Measurements from ENCODE around the gene C5orf63.
"Not testable (repeated sequence)": the region's sequence is repeated elsewhere in the genome, so short reads cannot be mapped to it uniquely, and the experiment has no call there.

The C5orf63 gene

DNA sequence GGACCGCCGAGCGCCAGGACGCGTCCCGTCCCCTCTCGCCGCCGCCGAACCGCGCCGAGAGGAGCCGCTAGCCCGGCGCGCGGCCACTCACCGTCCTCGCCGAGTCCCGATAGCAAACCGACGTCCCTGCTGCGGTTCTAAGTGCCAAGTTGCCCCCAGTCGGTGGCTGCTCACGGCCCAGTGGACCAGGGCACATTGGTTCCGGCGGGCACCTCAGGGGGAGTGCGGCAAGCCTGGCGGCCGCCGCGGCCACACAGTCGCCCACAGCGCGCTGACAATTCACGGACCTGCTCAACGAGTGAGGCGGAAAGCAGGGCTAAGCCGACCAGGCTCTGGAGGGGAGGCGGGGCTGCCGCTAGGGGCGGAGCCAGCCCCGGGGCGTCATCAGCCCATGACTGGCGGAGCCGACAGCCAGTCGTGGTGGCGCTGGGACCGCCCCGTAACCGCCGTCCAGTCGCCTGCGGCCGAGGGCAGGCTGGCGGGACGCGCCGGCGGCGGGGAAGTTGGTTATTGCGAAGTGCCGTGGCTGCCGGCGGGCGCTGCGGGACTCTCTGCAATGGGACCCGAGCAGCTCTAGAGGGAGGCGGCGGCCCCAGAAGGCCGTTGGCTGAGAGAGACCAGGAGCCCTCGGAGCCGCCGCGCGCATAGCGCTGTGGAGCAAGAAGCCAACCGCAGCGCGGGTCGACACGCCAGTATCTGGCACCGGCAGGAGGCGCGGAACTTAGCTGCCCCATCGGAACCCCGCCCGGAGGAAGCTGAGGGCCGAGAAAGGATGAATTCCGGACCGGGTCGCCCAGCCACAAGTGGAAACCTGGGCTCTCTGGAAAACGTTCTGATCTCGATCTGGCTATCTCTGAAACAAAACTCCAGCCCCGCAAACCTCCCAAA, 42.8 kb downstream of the C5orf63 start, which contains the start of gene MARCHF3:
TSS of gene MARCHF3 (minus strand) at position 300 of the 888 bp plus-strand sequence. CDS start 112,387 bp downstream, outside the sequence.
- peak; percentile 94 for DNase-seq

DNA sequence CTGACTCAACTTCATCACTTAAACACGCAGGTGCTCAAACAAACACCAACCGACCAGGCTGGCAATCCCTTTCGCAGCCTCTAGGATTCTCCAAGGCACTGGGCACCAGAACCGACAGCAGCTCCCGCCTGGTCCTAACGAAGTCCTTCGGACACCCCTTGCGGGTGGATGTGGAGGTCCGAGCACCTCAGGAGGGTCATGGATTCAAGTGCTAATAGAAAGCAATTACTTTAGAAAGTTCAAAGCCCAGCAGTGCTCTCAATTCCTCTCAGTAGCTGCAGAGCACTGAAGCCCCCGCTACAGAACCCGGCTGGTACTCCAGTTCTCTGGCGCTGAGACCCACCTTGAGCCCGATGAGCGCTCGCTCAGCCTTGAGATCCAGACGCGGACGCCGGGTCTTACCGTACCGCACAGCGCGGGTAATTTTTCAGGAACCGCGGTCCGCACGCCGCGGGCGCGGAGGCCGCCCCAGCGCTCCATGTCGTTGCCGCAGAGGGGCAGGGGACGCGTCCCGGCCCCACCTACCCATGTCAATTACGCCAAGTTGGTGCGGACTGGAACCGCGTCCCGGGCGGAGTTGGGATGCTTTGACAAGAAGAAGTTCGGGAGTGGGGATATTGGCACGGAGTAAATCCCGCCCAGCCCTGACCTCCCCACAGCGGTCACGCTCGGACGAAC, 43.6 kb downstream of the C5orf63 start:
- DNase-seq: peak; percentile 54

DNA sequence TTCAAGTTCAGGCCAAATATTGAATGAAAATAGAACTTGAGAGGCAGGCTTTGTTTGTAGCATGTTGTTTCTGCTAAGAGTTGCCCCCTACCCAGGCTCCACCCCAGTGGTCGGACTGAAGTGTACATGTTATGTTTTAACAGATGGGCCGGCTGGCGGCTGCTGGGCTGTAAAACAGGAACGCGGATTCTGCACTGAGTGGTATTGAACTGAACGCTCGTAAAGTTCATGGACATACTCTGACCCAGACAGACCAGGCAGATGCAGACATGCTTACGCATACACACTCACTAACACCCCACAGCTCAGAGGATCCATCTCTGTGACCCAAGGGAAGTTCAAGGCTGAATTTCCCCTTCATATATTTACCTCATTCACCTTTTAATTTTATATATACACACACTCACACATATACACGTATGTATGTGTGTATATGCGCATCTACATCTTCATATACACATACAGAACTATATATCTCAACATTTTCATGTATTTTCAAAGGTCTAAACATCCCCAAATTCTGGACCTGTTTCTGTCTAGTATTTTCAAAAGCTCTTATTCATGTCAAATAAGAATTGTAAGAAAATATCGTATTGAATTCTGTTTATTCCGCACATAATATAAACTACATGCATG, 44.4 kb downstream of the C5orf63 start:
- no peak for DNase-seq

DNA sequence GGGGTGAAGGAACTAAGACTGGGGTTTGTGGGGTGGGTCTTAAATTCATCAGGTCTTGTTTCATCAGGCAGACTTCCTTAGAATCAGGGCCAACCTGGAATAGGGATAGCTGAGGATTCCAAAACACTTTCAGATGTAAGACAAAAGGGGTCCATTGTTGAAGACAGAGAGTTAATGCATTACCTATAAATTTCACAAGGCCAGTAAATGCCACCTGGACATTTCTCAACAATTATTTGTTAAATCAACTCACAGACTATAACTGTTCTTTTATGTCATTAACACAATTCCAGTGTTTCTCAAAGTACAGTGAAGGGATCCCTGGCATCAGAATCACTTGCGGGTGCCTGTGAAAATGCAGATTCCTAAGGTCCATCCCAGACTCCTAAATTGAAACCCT, 45.8 kb downstream of the C5orf63 start:
- no peak for DNase-seq

DNA sequence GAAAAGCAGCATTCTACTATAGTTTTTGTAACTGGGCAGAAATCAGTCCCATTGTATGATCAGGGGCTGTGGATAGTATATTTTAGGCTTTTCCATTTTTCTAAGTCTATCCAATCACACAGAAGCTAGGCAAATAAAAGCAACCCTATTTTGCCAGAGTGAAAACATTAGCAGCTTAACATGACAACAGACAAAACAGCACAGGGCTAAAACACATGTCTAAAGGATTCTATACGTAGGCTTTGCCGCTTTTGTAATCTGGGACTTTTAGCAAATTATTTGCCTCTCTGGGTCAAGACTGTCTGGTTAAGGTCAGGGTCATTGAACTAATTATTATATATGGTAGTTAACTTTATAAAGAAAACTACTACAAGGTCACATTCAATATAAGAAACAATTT, 47.1 kb downstream of the C5orf63 start:
- no peak for DNase-seq

DNA sequence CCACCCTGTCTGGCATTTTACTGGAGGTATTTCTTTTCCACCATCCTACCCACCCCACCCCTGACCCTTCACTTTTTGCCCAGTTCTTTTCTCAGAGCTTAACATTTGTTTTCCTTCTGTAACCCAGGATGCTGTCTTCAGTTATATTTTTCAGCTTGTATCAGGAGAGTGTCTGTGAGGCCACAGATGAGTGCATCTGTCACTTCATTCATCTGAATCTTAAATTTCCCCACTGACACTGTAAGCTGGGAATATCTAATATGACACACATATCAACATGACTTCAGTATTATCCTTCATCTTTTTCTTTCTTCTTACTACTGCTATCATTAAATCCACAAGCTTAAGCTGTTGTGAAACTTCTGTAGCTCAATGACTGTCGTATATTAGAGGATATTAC, 47.8 kb downstream of the C5orf63 start:
- no peak for DNase-seq

DNA sequence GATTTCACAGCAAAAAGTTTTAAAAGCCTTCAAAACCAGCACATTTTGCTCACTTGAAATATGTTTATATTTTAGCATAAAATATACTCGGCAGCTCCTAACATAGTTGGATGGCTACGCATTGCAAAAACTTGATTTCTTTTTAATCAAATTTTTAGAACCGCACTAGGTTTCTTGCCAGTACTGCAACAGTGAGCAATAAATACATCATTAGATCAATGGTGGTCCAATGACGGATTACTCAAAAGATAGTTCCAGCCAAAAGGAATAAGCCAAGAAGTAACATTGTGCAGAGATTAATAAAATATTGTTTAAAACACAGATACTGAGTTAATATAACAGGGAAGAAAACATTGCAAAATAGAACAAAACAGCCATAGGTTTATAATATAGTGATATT, 48.5 kb downstream of the C5orf63 start:
- no peak for DNase-seq

DNA sequence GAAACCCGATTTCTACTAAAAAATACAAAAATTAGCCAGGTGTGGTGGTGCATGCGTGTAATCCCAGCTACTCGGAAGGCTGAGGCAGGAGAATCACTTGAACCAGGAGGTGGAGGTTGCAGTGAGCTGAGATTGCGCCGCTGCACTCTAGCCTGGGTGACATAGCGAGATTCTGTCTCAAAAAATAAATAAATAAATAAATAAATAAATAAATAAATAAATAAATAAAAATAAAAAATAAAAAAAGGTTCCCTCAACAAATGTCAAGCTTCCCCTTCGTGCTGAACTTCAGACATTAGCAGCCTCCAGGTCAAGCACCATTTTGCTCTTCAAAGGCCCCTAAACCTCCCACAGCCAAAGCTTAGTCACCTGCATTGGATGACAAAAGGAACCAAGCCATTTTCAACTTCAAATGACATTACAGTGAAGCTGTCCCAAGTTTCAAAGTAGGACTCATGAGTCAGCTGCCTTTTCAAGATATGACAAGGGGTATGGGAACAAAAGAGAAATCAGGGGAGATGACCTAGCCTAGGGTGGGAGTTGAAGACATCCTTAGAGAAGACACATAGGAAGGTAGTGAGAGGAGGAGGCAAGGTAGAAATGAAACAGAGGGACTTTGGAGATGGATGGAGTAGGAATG, 49.6 kb downstream of the C5orf63 start:
- DNase-seq: not testable (repeated sequence)

DNA sequence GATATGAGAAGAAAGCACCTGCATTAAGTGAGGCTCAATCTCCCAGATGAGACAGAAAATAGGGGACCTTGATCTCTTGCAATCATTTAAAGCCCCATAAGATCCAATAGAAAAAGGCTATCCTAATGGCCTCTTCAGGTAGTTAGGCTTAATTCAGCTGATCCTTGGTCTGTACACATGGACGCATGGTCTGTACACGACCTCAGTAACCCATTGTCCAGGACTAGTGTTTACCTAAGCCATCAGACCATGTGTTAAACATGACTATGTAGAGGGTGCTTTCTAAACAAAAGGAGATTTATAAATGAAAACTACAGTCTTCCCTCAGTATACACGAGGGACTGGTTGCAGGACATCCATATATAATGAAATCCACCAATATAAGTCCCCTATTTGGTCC, 50.5 kb downstream of the C5orf63 start:
- no peak for DNase-seq

DNA sequence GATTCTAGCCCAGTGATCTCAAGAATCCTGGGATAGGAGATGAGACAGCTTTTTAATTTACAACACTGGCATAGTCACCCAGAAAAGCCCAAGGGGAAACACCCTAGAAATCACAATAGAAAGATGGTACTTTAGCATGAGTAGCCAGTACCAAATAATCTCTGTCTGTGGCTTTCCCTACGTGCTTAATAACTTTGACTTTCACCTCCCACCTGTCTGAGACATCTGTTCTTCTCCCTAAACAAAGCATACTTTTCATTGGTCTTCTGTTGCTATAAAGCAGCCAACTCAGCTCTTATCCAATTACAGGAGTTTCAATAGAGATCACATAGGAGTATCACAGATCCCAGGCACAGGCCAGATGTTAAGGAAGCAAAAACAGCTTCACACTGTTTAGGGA, 53.4 kb downstream of the C5orf63 start:
- no peak for DNase-seq

DNA sequence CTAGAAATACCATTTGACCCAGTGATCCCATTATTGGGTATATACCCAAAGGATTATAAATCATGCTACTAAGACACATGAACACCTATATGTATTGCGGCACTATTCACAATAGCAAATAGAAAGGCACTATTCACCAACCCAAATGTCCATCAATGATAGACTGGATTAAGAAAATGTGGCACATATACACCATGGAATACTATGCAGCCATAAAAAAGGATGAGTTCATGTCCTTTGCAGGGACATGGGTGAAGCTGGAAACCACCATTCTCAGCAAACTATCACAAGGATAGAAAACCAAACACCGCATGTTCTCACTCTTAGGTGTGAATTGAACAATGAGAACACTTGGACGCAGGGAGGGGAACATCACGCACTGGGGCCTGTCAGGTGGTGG, 56.6 kb downstream of the C5orf63 start:
- DNase-seq: not testable (repeated sequence)

DNA sequence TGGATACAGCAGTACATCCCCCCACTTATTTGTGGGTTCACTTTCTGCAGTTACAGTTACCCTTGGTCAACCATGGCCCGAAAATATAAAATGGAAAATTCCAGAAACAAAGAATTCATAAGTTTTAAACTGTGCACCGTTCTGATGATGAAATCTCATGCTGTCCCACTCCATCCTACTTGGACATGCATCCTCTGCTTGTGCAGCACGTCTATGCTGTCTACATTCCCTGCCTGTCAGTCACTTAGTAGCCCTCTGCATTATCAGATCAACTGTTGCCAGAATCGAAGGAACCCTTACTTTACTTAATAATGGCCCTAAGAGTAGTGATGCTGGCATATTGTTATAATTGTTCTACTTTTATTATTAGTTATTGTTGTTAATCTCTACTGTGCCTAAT, 57.6 kb downstream of the C5orf63 start:
- DNase-seq: no peak

DNA sequence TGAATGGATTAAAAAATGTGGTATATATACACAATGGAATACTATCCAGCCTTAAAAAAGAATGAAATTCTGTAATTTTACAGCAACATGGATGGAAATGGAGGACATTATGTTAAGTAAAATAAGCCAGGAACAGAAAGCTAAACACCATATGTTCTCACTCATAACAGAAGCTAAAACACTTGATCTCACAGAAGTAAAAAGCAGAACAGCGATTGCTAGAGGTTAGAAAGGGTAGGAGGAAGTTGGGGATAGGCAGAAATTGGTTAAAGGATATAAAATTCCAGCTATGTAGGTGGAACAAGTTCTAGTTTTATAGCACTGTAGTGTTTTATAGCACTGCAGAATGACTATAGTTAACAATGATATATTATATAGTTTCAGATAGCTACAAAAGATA, 58.7 kb downstream of the C5orf63 start:
- DNase-seq: no peak

DNA sequence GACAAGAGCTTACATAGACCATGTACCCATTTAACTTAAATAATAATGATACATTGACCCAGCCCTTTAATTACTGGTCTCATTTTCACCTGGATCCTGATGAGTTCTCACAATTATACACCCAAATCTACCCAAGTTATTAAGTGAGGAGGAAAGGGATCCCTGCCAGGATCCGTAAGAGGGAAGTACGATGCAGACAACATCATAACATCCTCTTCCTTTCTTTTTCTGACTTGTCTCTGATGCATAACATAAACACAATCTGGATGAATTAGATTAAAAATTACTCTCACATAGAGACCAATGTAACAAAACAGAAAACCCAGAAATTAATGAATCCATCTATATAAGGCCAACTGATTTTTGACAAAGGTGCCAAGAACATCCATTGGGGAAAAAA, 59.9 kb downstream of the C5orf63 start:
- no peak for DNase-seq

DNA sequence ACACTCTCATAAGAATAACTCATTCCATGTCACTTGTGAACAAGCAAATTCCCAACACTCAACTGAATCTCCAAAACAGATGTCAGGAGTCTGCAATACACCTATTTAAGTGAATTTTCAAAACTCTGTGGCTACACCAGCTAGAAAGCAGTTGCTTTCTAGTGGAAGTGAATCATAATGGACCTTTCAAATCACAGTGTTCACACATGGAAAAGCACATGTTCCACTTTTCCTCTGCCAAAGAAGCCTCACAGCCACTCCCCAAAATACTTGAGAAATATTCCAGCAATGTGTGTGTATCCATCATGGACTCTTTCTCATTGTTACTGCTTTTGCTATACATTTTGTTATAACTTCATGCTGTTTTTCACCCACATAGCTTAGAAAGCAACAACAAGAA, 60.4 kb downstream of the C5orf63 start:
- DNase-seq: no peak

DNA sequence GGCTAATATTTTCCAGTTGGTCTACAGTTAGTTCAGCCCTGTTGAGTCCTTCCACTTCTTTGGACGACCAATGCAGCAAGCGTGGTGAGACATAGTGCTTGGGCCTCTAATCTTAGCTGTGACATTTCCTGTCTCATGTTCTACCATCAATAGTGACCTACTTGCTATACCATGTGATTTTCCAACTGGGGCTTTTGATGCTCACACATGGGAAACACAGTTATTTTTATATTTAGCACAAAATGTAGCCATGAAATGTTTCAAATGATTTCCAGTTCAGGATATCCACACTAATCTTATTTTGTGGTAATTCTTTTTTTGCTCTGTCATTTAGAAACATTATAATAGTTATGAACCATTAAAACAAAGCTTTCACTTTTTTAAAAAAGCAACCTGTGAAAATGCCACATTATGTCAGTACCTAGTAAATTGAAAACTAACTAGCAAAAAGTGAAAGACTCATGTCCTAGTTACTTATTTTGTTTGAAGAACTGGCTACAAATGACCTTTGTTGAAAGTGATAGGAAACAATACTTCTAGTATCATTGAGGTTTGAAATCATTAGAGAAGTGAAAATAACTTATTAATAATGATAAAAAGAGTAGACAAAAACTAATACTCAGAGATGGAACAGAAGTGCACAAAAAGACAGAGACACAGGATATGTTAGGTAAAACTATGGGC, 61.2 kb downstream of the C5orf63 start:
- DNase-seq: no peak

DNA sequence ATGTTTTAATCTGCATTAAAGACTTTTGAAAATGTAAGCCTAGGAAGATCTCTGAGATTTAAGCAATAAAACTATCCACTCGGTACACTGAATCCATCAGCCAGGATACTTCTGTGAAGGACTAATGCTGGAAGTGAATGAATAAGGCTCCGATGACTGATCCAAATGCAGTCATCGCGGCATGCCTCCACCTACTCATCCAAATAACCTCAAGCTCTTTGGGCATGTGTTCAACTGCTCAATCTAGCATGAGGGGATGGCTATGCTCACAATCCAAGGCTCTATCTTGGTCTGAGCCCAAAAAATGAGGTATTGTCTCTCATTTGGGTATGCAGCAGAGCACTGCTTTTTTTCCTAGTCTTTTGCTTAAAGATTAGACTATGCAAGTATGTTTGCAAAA, 62.1 kb downstream of the C5orf63 start:
- DNase-seq: no peak

DNA sequence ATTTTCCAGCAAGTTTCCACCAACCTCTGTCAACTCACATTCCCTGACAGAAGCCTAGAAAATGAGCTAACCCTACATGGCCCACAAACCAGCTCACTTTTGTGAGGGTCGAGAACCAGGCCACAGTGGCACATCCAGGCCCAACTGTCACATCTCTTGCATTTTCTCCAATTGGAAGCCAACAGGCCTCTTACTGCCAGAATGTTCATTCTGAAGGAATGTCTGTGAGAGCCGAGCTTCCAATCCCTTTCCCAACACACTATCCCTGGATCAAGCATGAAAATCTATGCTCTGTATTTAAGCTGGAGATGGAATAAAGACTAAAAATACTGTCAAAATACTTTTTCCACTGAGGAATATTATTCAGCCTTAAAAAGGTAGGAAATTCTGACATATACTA, 62.9 kb downstream of the C5orf63 start:
- no peak for DNase-seq

DNA sequence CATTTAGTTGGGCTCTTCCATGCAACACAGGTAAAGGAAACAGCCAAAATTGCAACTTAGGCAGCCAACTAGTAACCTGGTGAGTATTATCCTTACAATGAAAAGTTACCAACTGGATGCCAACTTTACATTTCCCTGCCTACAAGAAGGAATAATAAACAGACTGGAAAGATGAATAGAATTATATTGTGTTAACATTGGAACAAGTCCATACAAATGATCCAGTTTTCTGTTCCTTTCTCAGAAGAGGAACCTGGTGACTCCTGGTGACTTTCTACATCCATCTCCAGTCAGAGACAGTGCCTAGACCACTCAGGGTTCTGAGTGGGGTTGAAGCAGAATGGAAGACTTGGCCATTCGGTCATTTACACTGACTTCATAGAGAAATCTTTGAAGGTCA, 63.5 kb downstream of the C5orf63 start:
- DNase-seq: no peak

DNA sequence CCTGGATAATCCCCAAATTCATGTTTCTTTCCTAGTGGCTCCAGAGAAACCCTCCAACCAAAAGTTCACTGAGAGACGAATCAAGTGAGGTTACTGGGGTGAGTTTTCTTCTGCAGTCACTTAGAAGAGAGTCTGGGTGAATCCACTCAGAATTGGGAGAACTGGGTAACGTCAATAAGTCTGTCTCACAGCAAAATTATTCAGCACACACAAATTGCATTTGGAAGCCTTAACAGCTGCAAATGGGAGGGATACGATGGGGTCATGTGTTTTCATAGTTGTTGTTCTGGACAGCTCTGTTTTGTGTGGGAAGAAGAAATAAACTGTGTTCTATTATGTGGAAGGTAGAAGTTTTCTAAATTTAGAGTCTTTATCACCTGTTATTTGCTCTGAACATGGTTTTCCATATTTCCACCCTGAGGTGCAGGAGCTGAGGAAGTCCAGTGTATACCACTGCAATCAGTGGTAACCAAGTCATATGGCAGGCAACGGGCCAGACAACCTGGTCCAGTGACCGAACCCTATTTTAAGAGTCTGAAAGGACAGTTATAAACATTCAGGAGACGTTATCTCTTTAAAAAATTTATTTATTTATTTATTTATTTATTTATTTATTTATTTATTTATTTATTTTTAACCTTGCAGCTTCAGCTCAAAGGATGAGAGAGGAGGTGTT, 64.9 kb downstream of the C5orf63 start:
- DNase-seq: no peak

DNA sequence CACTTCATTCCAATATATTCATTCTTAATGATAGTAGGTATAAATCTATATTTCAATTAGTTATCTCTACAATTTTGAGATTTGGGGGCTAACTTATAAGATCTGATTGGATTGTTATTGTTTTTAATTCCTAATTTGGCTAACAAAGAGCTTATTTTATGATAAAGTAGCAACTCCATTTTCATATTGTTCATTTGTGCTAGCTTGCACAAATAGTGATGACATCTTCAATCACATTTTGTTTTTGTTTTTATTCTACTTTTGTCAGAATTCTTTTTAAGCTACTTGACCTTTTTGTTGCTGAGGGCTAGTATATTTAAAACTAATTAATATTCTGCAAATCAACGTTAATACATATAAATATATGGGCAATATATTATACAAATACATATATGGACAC, 65.8 kb downstream of the C5orf63 start:
- DNase-seq: no peak

DNA sequence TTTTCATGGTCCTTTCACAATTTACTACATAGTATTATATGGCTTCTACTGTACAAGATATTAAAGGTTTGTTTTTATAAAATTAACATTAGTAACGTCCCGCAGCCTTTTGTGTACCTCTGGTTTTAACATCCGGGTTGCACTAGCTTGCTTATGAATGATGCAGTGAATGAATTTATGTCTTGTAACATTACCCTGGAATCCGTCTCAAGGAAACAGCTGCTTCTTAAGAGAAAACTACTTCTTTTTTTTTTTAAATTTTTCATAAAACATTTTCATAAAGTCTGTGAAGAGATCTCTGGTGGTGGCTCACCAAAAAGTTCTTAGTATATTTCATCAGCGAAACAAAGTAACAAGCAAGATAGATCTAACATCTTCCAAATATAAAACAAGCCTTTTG, 66.6 kb downstream of the C5orf63 start:
- DNase-seq: no peak

Measured in activated CD4-positive, alpha-beta T cell treated with anti-CD3 and anti-CD28 coated beads, Interleukin-2, amount 50 U/mL, for 16 hours (primary cell).